ENCODE data around the gene UPF2. TPM values are rescaled to one million over a fixed set of nuclear protein-coding genes. Genes with fewer than 3 reads are reported as not detected.
"Not testable (repeated sequence)": the region's sequence is repeated elsewhere in the genome, so short reads cannot be mapped to it uniquely, and the experiment has no call there.

The UPF2 gene
- total RNA-seq, 4 donors from 2014 or later: 16.5 to 28.6 (median 23.1) TPM

DNA sequence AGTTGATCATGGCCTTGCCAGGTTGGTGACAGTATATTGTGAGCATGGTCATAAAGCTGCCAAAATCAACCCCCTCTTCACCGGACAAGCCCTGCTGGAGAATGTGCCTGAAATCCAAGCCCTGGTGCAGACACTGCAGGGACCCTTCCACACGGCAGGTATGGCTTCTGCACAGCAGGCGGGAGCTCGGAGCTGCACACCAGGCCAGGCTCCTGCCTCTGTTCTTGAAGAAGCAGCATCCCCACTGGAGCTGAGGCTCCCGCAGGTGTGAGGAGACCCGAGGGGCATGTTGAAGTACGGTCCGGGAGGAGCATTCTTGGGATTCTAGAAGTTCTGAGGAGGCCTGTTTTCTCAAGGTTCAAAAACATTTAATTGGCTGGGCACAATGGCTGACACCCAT, 38.9 kb upstream of the UPF2 start:
- Histone ChIP-seq H3K4me1 (no peaks in the 10 kb centered on the region), H3K27ac (no peak overlapping the region), H3K4me3 (no peak overlapping the region), H3K9me3 (no peaks in the 10 kb centered on the region), H3K27me3 (no peaks in the 10 kb centered on the region), H3K36me3 (peaks cover 0 to 25% (median 9%) of the 10 kb centered on the region in 4 donors)
- DNase-seq: no peak
- TF ChIP-seq EP300 (IDR thresholded peaks at IDR 0.05; ENCODE audit: low read depth): no peak
- TF ChIP-seq, protein P1, sequence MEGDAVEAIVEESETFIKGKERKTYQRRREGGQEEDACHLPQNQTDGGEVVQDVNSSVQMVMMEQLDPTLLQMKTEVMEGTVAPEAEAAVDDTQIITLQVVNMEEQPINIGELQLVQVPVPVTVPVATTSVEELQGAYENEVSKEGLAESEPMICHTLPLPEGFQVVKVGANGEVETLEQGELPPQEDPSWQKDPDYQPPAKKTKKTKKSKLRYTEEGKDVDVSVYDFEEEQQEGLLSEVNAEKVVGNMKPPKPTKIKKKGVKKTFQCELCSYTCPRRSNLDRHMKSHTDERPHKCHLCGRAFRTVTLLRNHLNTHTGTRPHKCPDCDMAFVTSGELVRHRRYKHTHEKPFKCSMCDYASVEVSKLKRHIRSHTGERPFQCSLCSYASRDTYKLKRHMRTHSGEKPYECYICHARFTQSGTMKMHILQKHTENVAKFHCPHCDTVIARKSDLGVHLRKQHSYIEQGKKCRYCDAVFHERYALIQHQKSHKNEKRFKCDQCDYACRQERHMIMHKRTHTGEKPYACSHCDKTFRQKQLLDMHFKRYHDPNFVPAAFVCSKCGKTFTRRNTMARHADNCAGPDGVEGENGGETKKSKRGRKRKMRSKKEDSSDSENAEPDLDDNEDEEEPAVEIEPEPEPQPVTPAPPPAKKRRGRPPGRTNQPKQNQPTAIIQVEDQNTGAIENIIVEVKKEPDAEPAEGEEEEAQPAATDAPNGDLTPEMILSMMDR (IDR thresholded peaks at IDR 0.05): no peak
- no peak for TF ChIP-seq POLR2A (IDR thresholded peaks at IDR 0.05)
- no peak for TF ChIP-seq POLR2AphosphoS5 (IDR thresholded peaks at IDR 0.05)
- 96 to 100% methylated on average over 1 to 8 of the region's 8 CpGs for WGBS, 2 donors (ENCODE audit: low coverage in 1 of 2)
- in situ Hi-C loops (cut with MboI; ENCODE audit: low pct_ligation_motif_present in 1 of 4, low pct_unique_long_range_greater_than_20kb in 1 of 4, low sequenced_read_pairs in 3 of 4): no loop called here
- intact Hi-C loops (cut with DNase I; ENCODE audit: low total_unique reads): no loop called here

DNA sequence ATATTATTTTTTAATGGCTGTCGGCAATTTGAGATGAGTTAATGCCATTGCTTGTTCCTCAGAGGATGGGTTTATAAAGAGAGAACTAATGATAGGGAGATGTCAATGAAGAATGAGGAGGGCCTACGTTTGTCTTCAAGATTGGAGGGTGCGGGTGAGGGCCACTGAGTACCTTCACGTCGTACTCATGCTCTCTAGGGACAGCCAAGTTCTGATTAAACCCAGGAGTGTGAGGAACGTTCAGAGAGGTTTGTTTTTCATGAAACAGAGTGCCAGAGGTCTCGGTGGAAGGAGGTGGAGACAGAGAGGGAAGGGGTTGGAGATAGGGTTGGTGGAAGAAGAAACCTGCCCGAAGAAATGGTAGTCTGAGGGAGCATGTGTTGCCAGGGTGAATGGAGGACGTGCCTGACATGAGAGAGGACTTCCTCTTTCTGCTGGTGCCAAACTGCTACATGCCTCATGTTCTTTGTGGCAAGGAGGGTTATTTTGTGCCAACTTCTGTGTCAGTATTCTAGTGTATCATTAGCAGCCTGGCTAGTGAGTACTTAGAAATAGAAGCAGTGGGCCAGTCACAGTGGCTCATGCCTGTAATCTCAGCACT, 35.1 kb upstream of the UPF2 start:
- Histone ChIP-seq H3K9me3 (no peaks in the 10 kb centered on the region), H3K27me3 (no peaks in the 10 kb centered on the region), H3K27ac (no peak overlapping the region), H3K4me1 (no peaks in the 10 kb centered on the region), H3K36me3 (peaks cover 0 to 10% (median 0%) of the 10 kb centered on the region in 4 donors), H3K4me3 (no peak overlapping the region)
- intact Hi-C loops (cut with DNase I; ENCODE audit: low total_unique reads): no loop called here
- TF ChIP-seq, protein P1 (IDR thresholded peaks at IDR 0.05): no peak
- TF ChIP-seq POLR2AphosphoS5 (IDR thresholded peaks at IDR 0.05) (no peak), EP300 (IDR thresholded peaks at IDR 0.05; ENCODE audit: low read depth) (no peak), POLR2A (IDR thresholded peaks at IDR 0.05) (no peak)
- DNase-seq: no peak
- WGBS, 2 donors (ENCODE audit: low coverage in 1 of 2): 69 to 79% methylated on average over 9 of the region's 9 CpGs
- in situ Hi-C loops (cut with MboI; ENCODE audit: low pct_ligation_motif_present in 1 of 4, low pct_unique_long_range_greater_than_20kb in 1 of 4, low sequenced_read_pairs in 3 of 4): no loop called here

DNA sequence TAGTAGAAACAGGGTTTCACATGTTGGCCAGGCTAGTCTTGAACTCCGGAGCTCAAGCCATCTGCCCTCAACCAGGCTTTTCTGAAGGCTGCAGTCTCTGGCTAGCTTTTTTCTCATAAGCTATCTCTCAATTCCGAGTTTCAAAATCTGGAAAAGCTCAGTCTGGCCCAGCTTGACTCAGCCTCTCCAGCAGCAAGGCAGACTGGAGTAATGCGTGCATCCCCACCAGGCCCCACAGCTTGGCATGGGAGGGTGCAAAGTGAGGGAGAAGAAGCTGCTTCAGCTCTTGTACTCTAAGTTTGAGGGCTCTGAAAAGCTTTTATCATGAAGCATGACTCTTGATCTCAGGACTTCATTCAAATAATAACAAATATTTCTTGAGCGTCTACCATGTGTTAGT, 30.9 kb upstream of the UPF2 start:
- Histone ChIP-seq H3K36me3 (no peaks in the 10 kb centered on the region), H3K27ac (no peak overlapping the region), H3K4me1 (peaks cover 0 to 9% (median 5%) of the 10 kb centered on the region in 4 donors), H3K9me3 (no peaks in the 10 kb centered on the region), H3K4me3 (no peak overlapping the region), H3K27me3 (no peaks in the 10 kb centered on the region)
- intact Hi-C loops (cut with DNase I; ENCODE audit: low total_unique reads) (no loop called here), in situ Hi-C loops (cut with MboI; ENCODE audit: low pct_ligation_motif_present in 1 of 4, low pct_unique_long_range_greater_than_20kb in 1 of 4, low sequenced_read_pairs in 3 of 4) (no loop called here)
- DNase-seq: no peak
- TF ChIP-seq, protein P1 (IDR thresholded peaks at IDR 0.05): no peak
- no peak for TF ChIP-seq EP300 (IDR thresholded peaks at IDR 0.05; ENCODE audit: low read depth)
- TF ChIP-seq POLR2AphosphoS5 (IDR thresholded peaks at IDR 0.05): no peak
- no peak for TF ChIP-seq POLR2A (IDR thresholded peaks at IDR 0.05)
- 85 to 100% methylated on average over 1 to 4 of the region's 4 CpGs for WGBS, 2 donors (ENCODE audit: low coverage in 1 of 2)

DNA sequence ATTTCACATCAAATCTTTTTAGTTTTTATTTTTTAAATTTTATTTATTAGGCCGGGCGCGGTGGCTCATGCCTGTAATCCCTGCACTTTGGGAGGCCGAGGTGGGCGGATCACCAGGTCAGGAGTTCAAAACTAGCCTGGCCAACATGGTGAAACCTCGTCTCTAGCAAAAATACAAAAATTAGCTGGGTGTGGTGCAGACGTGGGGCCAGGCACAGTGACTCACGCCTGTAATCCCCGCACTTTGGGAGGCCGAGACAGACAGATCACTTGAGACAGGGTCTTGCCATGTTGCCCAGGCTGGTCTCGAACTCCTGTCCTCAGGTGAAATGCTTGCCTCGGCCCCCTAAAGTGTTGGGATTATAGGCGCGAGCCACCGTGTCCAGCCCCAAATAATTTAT, 28.8 kb upstream of the UPF2 start:
- 91 to 97% methylated on average over 5 to 15 of the region's 15 CpGs for WGBS, 2 donors (ENCODE audit: low coverage in 1 of 2)
- H3K36me3 ChIP-seq; H3K27ac ChIP-seq; H3K9me3 ChIP-seq; intact Hi-C loops (cut with DNase I; ENCODE audit: low total_unique reads); DNase-seq; H3K27me3 ChIP-seq; H3K4me3 ChIP-seq; in situ Hi-C loops (cut with MboI; ENCODE audit: low pct_ligation_motif_present in 1 of 4, low pct_unique_long_range_greater_than_20kb in 1 of 4, low sequenced_read_pairs in 3 of 4): not testable (repeated sequence)
- H3K4me1 ChIP-seq: peaks cover 0 to 13% (median 7%) of the 10 kb centered on the region in 4 donors

All from transverse colon (tissue), 4 donors.